Measurements from ENCODE around the gene CDK5RAP2. TPM values are rescaled to one million over a fixed set of nuclear protein-coding genes. Genes with fewer than 3 reads are reported as not detected.

CDK5RAP2 gene
- total RNA-seq, 1 donor from 2014 or later, result 50.8 TPM

GRCh38 chr9:120456218-120456617 is 123.7 kb downstream of the CDK5RAP2 start:
- Mint-ChIP-seq H3K4me1 (ENCODE audit: unreplicated experiment) (no peaks in the 10 kb centered on the region), H3K36me3 (ENCODE audit: low read depth, unreplicated experiment) (peaks cover 17% of the 10 kb centered on the region), H3K27ac (ENCODE audit: unreplicated experiment) (no peak overlapping the region), H3K27me3 (ENCODE audit: unreplicated experiment) (peaks cover 2% of the 10 kb centered on the region), H3K4me3 (ENCODE audit: unreplicated experiment) (no peak overlapping the region), H3K9me3 (ENCODE audit: unreplicated experiment) (no peaks in the 10 kb centered on the region)
- no peak for TF ChIP-seq CTCF (IDR thresholded peaks at IDR 0.05; ENCODE audit: unreplicated experiment)
- DNase-seq (ENCODE audit: low spot score), result no peak

GRCh38 chr9:120454467-120454866 is 125.5 kb downstream of the CDK5RAP2 start:
- no peak overlapping the region for H3K27ac Mint-ChIP-seq (ENCODE audit: unreplicated experiment)
- peaks cover 17% of the 10 kb centered on the region for H3K36me3 Mint-ChIP-seq (ENCODE audit: low read depth, unreplicated experiment)
- no peaks in the 10 kb centered on the region for H3K4me1 Mint-ChIP-seq (ENCODE audit: unreplicated experiment)
- H3K9me3 Mint-ChIP-seq (ENCODE audit: unreplicated experiment), result no peaks in the 10 kb centered on the region
- no peak overlapping the region for H3K4me3 Mint-ChIP-seq (ENCODE audit: unreplicated experiment)
- H3K27me3 Mint-ChIP-seq (ENCODE audit: unreplicated experiment), result peaks cover 2% of the 10 kb centered on the region
- no peak for DNase-seq (ENCODE audit: low spot score)
- no peak for TF ChIP-seq CTCF (IDR thresholded peaks at IDR 0.05; ENCODE audit: unreplicated experiment)

- peaks cover 2% of the 10 kb centered on the region for H3K27me3 Mint-ChIP-seq (ENCODE audit: unreplicated experiment)
- peaks cover 17% of the 10 kb centered on the region for H3K36me3 Mint-ChIP-seq (ENCODE audit: low read depth, unreplicated experiment)
- DNase-seq (ENCODE audit: low spot score), result no peak
- H3K4me1 Mint-ChIP-seq (ENCODE audit: unreplicated experiment), result no peaks in the 10 kb centered on the region
- H3K4me3 Mint-ChIP-seq (ENCODE audit: unreplicated experiment), result no peak overlapping the region
- no peak overlapping the region for H3K27ac Mint-ChIP-seq (ENCODE audit: unreplicated experiment)
- TF ChIP-seq CTCF (IDR thresholded peaks at IDR 0.05; ENCODE audit: unreplicated experiment), result no peak
- no peaks in the 10 kb centered on the region for H3K9me3 Mint-ChIP-seq (ENCODE audit: unreplicated experiment)
Measured at GRCh38 chr9:120453792-120454191, 126.2 kb downstream of the CDK5RAP2 start.

GRCh38 chr9:120452631-120453030 is 127.3 kb downstream of the CDK5RAP2 start:
- Mint-ChIP-seq H3K36me3 (ENCODE audit: low read depth, unreplicated experiment) (peaks cover 17% of the 10 kb centered on the region), H3K9me3 (ENCODE audit: unreplicated experiment) (no peaks in the 10 kb centered on the region), H3K27ac (ENCODE audit: unreplicated experiment) (no peak overlapping the region), H3K27me3 (ENCODE audit: unreplicated experiment) (peaks cover 2% of the 10 kb centered on the region), H3K4me1 (ENCODE audit: unreplicated experiment) (no peaks in the 10 kb centered on the region), H3K4me3 (ENCODE audit: unreplicated experiment) (no peak overlapping the region)
- TF ChIP-seq CTCF (IDR thresholded peaks at IDR 0.05; ENCODE audit: unreplicated experiment), result no peak
- no peak for DNase-seq (ENCODE audit: low spot score)

- H3K36me3 Mint-ChIP-seq (ENCODE audit: low read depth, unreplicated experiment), result peaks cover 20% of the 10 kb centered on the region
- H3K27ac Mint-ChIP-seq (ENCODE audit: unreplicated experiment), result no peak overlapping the region
Measured at GRCh38 chr9:120450916-120451315, 129.1 kb downstream of the CDK5RAP2 start.

More at GRCh38 chr9:120450916-120451315, 129.1 kb downstream of the CDK5RAP2 start:
- Mint-ChIP-seq H3K27me3 (ENCODE audit: unreplicated experiment) (peaks cover 2% of the 10 kb centered on the region), H3K4me3 (ENCODE audit: unreplicated experiment) (no peak overlapping the region), H3K4me1 (ENCODE audit: unreplicated experiment) (no peaks in the 10 kb centered on the region), H3K9me3 (ENCODE audit: unreplicated experiment) (no peaks in the 10 kb centered on the region)
- no peak for TF ChIP-seq CTCF (IDR thresholded peaks at IDR 0.05; ENCODE audit: unreplicated experiment)
- no peak for DNase-seq (ENCODE audit: low spot score)
